Stimulated activated naive CD4-positive, alpha-beta T cell (primary cell): Measurements from ENCODE around the gene CDHR4.
"Not testable (repeated sequence)": the region's sequence is repeated elsewhere in the genome, so short reads cannot be mapped to it uniquely, and the experiment has no call there.

Experiments
- DNase-seq, 6 experiments: peaks; one replicate each; lab custom pipeline; 2025; lab: John Stamatoyannopoulos, UW

CDHR4 gene

GRCh38 chr3:49781415-49782199 lies 18.1 kb downstream of the CDHR4 start:
- no peak for DNase-seq

GRCh38 chr3:49780975-49781365 lies 18.7 kb downstream of the CDHR4 start:
- DNase-seq: not testable (repeated sequence)

GRCh38 chr3:49780080-49780974 lies 19.3 kb downstream of the CDHR4 start:
- DNase-seq: no peak

GRCh38 chr3:49779358-49780079 lies 20.2 kb downstream of the CDHR4 start:
- DNase-seq: no peak

- not testable (repeated sequence) for DNase-seq
These were observed 23.6 kb downstream of the CDHR4 start for GRCh38 chr3:49776101-49776500.

GRCh38 chr3:49775538-49775937 lies 24.1 kb downstream of the CDHR4 start:
- no peak for DNase-seq

GRCh38 chr3:49772703-49773102 lies 27.0 kb downstream of the CDHR4 start:
- DNase-seq: no peak

GRCh38 chr3:49771340-49771938 lies 28.2 kb downstream of the CDHR4 start:
- no peak for DNase-seq

- DNase-seq: no peak
These were observed 29.7 kb downstream of the CDHR4 start for GRCh38 chr3:49769926-49770325.

- DNase-seq: no peak
These were observed 30.3 kb downstream of the CDHR4 start for GRCh38 chr3:49769286-49769915.

- no peak for DNase-seq
These were observed 35.7 kb downstream of the CDHR4 start for GRCh38 chr3:49763981-49764380.

- no peak for DNase-seq
These were observed 38.0 kb downstream of the CDHR4 start for GRCh38 chr3:49761661-49762060.

GRCh38 chr3:49759226-49759625 lies 40.4 kb downstream of the CDHR4 start:
- DNase-seq: no peak

GRCh38 chr3:49757197-49757596 lies 42.5 kb downstream of the CDHR4 start:
- DNase-seq: no peak

GRCh38 chr3:49756036-49756435 lies 43.6 kb downstream of the CDHR4 start:
- DNase-seq: no peak

GRCh38 chr3:49754536-49754935 lies 45.1 kb downstream of the CDHR4 start:
- no peak for DNase-seq

- no peak for DNase-seq
These were observed 48.2 kb downstream of the CDHR4 start for GRCh38 chr3:49751501-49751900.

- DNase-seq: no peak
These were observed 49.6 kb downstream of the CDHR4 start for GRCh38 chr3:49750056-49750455.

GRCh38 chr3:49748874-49749273 lies 50.8 kb downstream of the CDHR4 start:
- not testable (repeated sequence) for DNase-seq

GRCh38 chr3:49747792-49748480 lies 51.7 kb downstream of the CDHR4 start:
- DNase-seq: no peak

- no peak for DNase-seq
These were observed 53.7 kb downstream of the CDHR4 start for GRCh38 chr3:49745986-49746385.
